ENCODE measurements around the gene CMSS1. TPM values are rescaled to one million over a fixed set of nuclear protein-coding genes. Genes with fewer than 3 reads are reported as not detected.

The CMSS1 gene
- total and polyA plus RNA-seq, 4 donors: 3.8 to 19.5 (median 7.5) TPM

DNA sequence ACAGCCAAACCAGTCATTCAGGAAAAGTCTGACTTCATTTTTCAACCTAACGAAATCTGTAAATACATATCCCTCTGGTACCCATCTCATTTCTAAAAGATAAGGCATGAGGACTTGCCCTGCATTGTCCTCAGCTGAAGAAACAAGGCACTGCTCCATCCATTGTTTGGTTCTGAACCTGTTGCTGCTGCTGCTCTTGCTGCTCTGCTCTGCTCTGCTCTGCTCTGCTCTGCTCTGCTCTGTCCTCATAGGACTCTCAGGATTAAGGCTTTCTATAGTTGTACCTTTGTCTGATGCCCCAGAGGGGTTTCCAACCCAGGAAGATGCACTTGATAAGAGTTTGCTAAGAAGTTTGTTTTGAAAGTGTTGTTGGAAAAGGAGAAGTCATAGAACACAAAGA is 38.2 kb downstream of the CMSS1 start:
- DNase-seq (ENCODE audit: low spot score): no peak
- TF ChIP-seq YY1 (IDR thresholded peaks at IDR 0.05) (no peak), FOXA1 (IDR thresholded peaks at IDR 0.05) (no peak), NR2F2 (IDR thresholded peaks at IDR 0.05) (no peak), FOXA2 (IDR thresholded peaks at IDR 0.05) (no peak), HNF4G (IDR thresholded peaks at IDR 0.05) (no peak), RAD21 (IDR thresholded peaks at IDR 0.05) (no peak), HNF4A (conservative IDR thresholded peaks at IDR 0.05) (no peak), RXRA (IDR thresholded peaks at IDR 0.05) (no peak), JUND (IDR thresholded peaks at IDR 0.05) (no peak), EGR1 (IDR thresholded peaks at IDR 0.05; ENCODE audit: low read depth in 2 of 2) (no peak), GABPA (IDR thresholded peaks at IDR 0.05 in 1 of 2, conservative IDR thresholded peaks at IDR 0.05 in 1 of 2) (no peak), SP1 (IDR thresholded peaks at IDR 0.05) (no peak)
- TF ChIP-seq, protein P1, sequence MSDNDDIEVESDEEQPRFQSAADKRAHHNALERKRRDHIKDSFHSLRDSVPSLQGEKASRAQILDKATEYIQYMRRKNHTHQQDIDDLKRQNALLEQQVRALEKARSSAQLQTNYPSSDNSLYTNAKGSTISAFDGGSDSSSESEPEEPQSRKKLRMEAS (IDR thresholded peaks at IDR 0.05): no peak
- TF ChIP-seq, protein P2, sequence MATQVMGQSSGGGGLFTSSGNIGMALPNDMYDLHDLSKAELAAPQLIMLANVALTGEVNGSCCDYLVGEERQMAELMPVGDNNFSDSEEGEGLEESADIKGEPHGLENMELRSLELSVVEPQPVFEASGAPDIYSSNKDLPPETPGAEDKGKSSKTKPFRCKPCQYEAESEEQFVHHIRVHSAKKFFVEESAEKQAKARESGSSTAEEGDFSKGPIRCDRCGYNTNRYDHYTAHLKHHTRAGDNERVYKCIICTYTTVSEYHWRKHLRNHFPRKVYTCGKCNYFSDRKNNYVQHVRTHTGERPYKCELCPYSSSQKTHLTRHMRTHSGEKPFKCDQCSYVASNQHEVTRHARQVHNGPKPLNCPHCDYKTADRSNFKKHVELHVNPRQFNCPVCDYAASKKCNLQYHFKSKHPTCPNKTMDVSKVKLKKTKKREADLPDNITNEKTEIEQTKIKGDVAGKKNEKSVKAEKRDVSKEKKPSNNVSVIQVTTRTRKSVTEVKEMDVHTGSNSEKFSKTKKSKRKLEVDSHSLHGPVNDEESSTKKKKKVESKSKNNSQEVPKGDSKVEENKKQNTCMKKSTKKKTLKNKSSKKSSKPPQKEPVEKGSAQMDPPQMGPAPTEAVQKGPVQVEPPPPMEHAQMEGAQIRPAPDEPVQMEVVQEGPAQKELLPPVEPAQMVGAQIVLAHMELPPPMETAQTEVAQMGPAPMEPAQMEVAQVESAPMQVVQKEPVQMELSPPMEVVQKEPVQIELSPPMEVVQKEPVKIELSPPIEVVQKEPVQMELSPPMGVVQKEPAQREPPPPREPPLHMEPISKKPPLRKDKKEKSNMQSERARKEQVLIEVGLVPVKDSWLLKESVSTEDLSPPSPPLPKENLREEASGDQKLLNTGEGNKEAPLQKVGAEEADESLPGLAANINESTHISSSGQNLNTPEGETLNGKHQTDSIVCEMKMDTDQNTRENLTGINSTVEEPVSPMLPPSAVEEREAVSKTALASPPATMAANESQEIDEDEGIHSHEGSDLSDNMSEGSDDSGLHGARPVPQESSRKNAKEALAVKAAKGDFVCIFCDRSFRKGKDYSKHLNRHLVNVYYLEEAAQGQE (IDR thresholded peaks at IDR 0.05): no peak
- TF ChIP-seq, protein P3, sequence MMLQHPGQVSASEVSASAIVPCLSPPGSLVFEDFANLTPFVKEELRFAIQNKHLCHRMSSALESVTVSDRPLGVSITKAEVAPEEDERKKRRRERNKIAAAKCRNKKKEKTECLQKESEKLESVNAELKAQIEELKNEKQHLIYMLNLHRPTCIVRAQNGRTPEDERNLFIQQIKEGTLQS (IDR thresholded peaks at IDR 0.05): no peak
- Histone ChIP-seq H3K9ac (ENCODE audit: low read depth in 1 of 2, low read length in 2 of 2) (no peak overlapping the region), H3K36me3 (ENCODE audit: control insufficient read depth in 4 of 4, insufficient read depth in 3 of 4, low read depth in 1 of 4, low read length in 3 of 4) (no peaks in the 10 kb centered on the region), H3K4me1 (ENCODE audit: control insufficient read depth in 4 of 4, insufficient read depth in 4 of 4, low read length in 3 of 4) (peaks cover 0 to 13% (median 3%) of the 10 kb centered on the region in 4 donors), H3K27me3 (ENCODE audit: control insufficient read depth in 4 of 4, insufficient read depth in 4 of 4, low read length in 3 of 4) (no peaks in the 10 kb centered on the region), H3K4me3 (ENCODE audit: low read depth in 1 of 3, low read length in 3 of 3) (no peak overlapping the region), H3K9me3 (ENCODE audit: control insufficient read depth in 4 of 4, low read length in 3 of 4) (no peaks in the 10 kb centered on the region), H3K27ac (ENCODE audit: low read depth in 1 of 2, low read length in 2 of 2) (no peak overlapping the region)
- WGBS: 91% methylated on average over 1 of the region's 1 CpG

DNA sequence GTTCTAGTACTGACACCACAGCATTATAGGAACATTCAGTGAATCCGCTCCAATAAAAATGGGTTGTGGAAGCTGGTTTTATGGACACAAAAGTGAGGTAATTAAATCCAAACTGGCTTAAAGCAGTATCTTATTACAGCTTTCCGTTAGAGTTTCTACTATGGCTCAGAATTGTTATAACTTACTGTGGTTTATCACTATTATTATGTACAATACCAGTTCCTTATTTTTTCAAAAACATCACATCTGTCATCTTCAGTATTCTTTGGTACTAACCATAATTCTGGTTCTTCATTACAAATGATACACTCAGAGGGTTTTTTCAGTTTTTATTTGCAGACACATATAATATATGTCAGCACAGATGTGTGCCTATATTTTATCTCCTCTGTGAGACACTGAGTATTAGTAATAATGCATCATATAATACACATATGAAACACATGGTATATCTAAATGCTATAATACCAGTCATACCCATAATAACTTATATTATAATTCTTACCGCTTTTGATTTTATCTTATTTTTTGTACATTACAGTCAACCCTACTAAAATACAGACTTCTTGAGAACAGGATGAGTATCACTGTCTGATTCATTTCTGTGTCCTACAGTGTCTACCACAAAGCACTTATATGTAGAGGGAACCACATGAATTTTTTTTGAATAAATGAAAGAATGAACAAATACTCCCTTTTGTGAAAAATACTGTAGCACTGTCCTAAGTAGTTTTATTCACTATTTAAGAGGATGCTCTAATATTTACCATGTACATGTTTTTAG is 39.0 kb downstream of the CMSS1 start:
- peaks cover 0 to 13% (median 3%) of the 10 kb centered on the region in 4 donors for H3K4me1 ChIP-seq (ENCODE audit: control insufficient read depth in 4 of 4, insufficient read depth in 4 of 4, low read length in 3 of 4)
- no peak for TF ChIP-seq TAF1 (conservative IDR thresholded peaks at IDR 0.05)
- TF ChIP-seq, protein P3 (IDR thresholded peaks at IDR 0.05): no peak
- H3K27me3 ChIP-seq (ENCODE audit: control insufficient read depth in 4 of 4, insufficient read depth in 4 of 4, low read length in 3 of 4): no peaks in the 10 kb centered on the region
- WGBS: 93% methylated on average over 3 of the region's 3 CpGs
- no peak for DNase-seq (ENCODE audit: low spot score)
- no peaks in the 10 kb centered on the region for H3K9me3 ChIP-seq (ENCODE audit: control insufficient read depth in 4 of 4, low read length in 3 of 4)
- no peaks in the 10 kb centered on the region for H3K36me3 ChIP-seq (ENCODE audit: control insufficient read depth in 4 of 4, insufficient read depth in 3 of 4, low read depth in 1 of 4, low read length in 3 of 4)
- no peak overlapping the region for H3K4me3 ChIP-seq (ENCODE audit: low read depth in 1 of 3, low read length in 3 of 3)
- H3K27ac ChIP-seq (ENCODE audit: low read depth in 1 of 2, low read length in 2 of 2): no peak overlapping the region
- no peak overlapping the region for H3K9ac ChIP-seq (ENCODE audit: low read depth in 1 of 2, low read length in 2 of 2)
